ENCODE results near the gene MAF.

MAF gene

GRCh38 chr16:79582789-79583188, 17.7 kb downstream of the MAF start:
- no peak for DNase-seq (ENCODE audit: extremely low read depth, low read depth)
- H3K4me3 ChIP-seq (replicated peaks; ENCODE audit: low read depth, low read length), result no peak overlapping the region
- no peak for TF ChIP-seq CTCF (IDR thresholded peaks at IDR 0.05; ENCODE audit: low read depth, low read length, missing control alignments)

- no peak for DNase-seq (ENCODE audit: extremely low read depth, low read depth)
- no peak for TF ChIP-seq CTCF (IDR thresholded peaks at IDR 0.05; ENCODE audit: low read depth, low read length, missing control alignments)
- H3K4me3 ChIP-seq (replicated peaks; ENCODE audit: low read depth, low read length), result no peak overlapping the region
Observed at GRCh38 chr16:79580453-79581191, 19.9 kb downstream of the MAF start.

- TF ChIP-seq CTCF (IDR thresholded peaks at IDR 0.05; ENCODE audit: low read depth, low read length, missing control alignments), result no peak
- no peak for DNase-seq (ENCODE audit: extremely low read depth, low read depth)
- H3K4me3 ChIP-seq (replicated peaks; ENCODE audit: low read depth, low read length), result no peak overlapping the region
Observed at GRCh38 chr16:79576602-79577001, 23.9 kb downstream of the MAF start.

- DNase-seq (ENCODE audit: extremely low read depth, low read depth), result no peak
- TF ChIP-seq CTCF (IDR thresholded peaks at IDR 0.05; ENCODE audit: low read depth, low read length, missing control alignments), result no peak
- H3K4me3 ChIP-seq (replicated peaks; ENCODE audit: low read depth, low read length), result no peak overlapping the region
Observed at GRCh38 chr16:79573884-79574283, 26.7 kb downstream of the MAF start.

GRCh38 chr16:79573071-79573470, 27.5 kb downstream of the MAF start:
- DNase-seq (ENCODE audit: extremely low read depth, low read depth), result no peak
- TF ChIP-seq CTCF (IDR thresholded peaks at IDR 0.05; ENCODE audit: low read depth, low read length, missing control alignments), result no peak
- no peak overlapping the region for H3K4me3 ChIP-seq (replicated peaks; ENCODE audit: low read depth, low read length)

GRCh38 chr16:79571903-79572535, 28.5 kb downstream of the MAF start:
- no peak for DNase-seq (ENCODE audit: extremely low read depth, low read depth)
- H3K4me3 ChIP-seq (replicated peaks; ENCODE audit: low read depth, low read length), result no peak overlapping the region
- no peak for TF ChIP-seq CTCF (IDR thresholded peaks at IDR 0.05; ENCODE audit: low read depth, low read length, missing control alignments)
